ENCODE results near the gene HBS1L.

DNA sequence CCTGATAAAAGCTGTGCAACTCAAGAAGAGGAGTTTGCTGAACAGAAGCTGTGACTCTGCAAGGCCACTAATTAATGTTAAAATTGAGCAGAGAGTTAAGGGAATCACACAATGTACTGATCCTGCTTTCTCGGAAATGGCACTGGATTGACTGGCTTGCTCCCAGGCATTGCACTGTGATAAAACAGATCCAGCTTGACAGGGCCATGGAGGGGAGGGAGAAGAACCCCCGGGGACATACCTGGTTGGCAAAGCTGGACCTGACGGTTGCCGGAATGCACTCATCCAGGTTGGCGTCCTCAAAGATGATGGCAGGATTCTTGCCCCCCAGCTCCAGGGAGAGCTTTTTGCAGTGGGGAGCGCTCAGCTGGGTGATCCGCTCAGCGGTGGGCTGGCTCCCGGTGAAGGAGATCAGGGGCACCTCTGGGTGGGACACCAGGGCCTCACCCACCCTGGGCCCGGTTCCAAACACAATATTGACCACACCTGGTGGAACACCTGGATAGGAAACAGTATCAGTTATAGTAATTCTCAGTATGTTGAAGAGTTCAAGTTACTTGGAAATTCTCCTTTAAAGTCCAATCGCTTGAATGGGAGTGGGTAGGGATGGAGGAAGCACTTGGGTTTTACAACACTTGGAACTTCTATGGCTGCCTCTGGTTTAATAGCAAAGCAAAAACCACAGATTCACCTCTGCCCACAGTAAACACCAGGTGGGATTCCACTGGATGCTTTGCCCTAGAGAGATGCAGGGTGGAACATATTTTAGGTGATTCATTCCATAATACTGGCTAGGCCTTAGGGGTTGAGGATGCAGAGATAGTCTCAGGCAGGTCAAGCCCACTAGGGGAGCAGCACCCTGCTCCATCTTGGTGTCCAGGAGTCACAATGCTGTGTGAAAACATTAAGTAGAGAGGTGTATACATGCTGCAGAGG is 121.8 kb downstream of the HBS1L start:
- TF ChIP-seq KLF16 (tag by site-specific recombination; IDR thresholded peaks at IDR 0.05) (no peak), CTCF (tag by site-specific recombination; IDR thresholded peaks at IDR 0.05) (no peak)
